Mesendoderm (in vitro differentiated cells): ENCODE data around the gene FRMD3.

Source experiments
- DNase-seq: peaks from one replicate; pipeline ENCODE4 v3.0.0; 2013
- H2AK5ac ChIP-seq: 2 replicates; pipeline ENCODE4 v1.6.1; 2013; ENCODE audit warnings: low read length, inconsistent platforms
- H2BK120ac ChIP-seq: 2 replicates; pipeline ENCODE4 v1.6.1; 2013; ENCODE audit warnings: low read depth, mild to moderate bottlenecking, low read length, moderate library complexity, mixed read lengths
- H2BK15ac ChIP-seq: replicated peaks from 2 replicates; pipeline ENCODE4 v1.6.1; 2013; ENCODE audit warnings: low read depth, mild to moderate bottlenecking, moderate library complexity
- H2BK5ac ChIP-seq: 2 replicates; pipeline ENCODE4 v1.6.1; 2013; ENCODE audit warnings: low read length, inconsistent platforms
- H3K18ac ChIP-seq: 2 replicates; pipeline ENCODE4 v1.6.1; 2013; ENCODE audit warnings: mild to moderate bottlenecking, low read length, mixed read lengths
- H3K23ac ChIP-seq: one replicate; pipeline ENCODE4 v1.6.1; 2013; ENCODE audit warnings: low read length
- H3K27ac ChIP-seq: 2 replicates; pipeline ENCODE4 v1.5.1; 2013; ENCODE audit warnings: low read depth, mild to moderate bottlenecking, inconsistent platforms, low read length, moderate library complexity
- H3K27me3 ChIP-seq: 2 replicates; pipeline ENCODE4 v1.6.1; 2013; ENCODE audit warnings: low read length, control low read depth, mild to moderate bottlenecking, inconsistent platforms; ENCODE audit not compliant: insufficient read depth, poor library complexity
- H3K36me3 ChIP-seq: 2 replicates; pipeline ENCODE4 v1.6.1; 2013; ENCODE audit warnings: low read length, inconsistent platforms; ENCODE audit not compliant: control insufficient read depth, insufficient read depth
- H3K4ac ChIP-seq: one replicate; pipeline ENCODE4 v1.6.1; 2013; ENCODE audit warnings: low read depth, mild to moderate bottlenecking, low read length, moderate library complexity
- H3K4me1 ChIP-seq: 2 replicates; pipeline ENCODE4 v1.6.1; 2013; ENCODE audit warnings: low read depth, low read length, inconsistent platforms; ENCODE audit not compliant: control insufficient read depth
- H3K4me2 ChIP-seq: 2 replicates; pipeline ENCODE4 v1.6.1; 2013; ENCODE audit warnings: low read length
- H3K4me3 ChIP-seq: 2 replicates; pipeline ENCODE4 v1.5.1; 2013; ENCODE audit warnings: mild to moderate bottlenecking, low read length
- H3K56ac ChIP-seq: one replicate; pipeline ENCODE4 v1.6.1; 2013; ENCODE audit warnings: low read length
- H3K79me1 ChIP-seq: 2 replicates; pipeline ENCODE4 v1.6.1; 2013; ENCODE audit warnings: low read length, inconsistent platforms
- H3K79me2 ChIP-seq: 2 replicates; pipeline ENCODE4 v1.6.1; 2013; ENCODE audit warnings: mild to moderate bottlenecking, low read length; ENCODE audit not compliant: control insufficient read depth, insufficient read depth
- H3K9ac ChIP-seq: 2 replicates; pipeline ENCODE4 v1.6.1; 2013; ENCODE audit warnings: low read length, inconsistent platforms
- H4K5ac ChIP-seq: one replicate; pipeline ENCODE4 v1.6.1; 2013; ENCODE audit warnings: low read length
- H4K8ac ChIP-seq: one replicate; pipeline ENCODE4 v1.6.1; 2013; ENCODE audit warnings: low read depth, mild to moderate bottlenecking, control low read depth, low read length, moderate library complexity
- WGBS: extraction: QIAGEN DNeasy Blood & Tissue Kit; methylation state at CpG from one replicate; pipeline ENCODE4 v1.1.7; 2013; ENCODE audit warnings: low lambda C conversion rate, missing lambda C conversion rate; ENCODE audit not compliant: insufficient coverage; ENCODE audit errors: extremely low coverage; 5-methylcytosine and 5-hydroxymethylcytosine counted together

FRMD3 gene

DNA sequence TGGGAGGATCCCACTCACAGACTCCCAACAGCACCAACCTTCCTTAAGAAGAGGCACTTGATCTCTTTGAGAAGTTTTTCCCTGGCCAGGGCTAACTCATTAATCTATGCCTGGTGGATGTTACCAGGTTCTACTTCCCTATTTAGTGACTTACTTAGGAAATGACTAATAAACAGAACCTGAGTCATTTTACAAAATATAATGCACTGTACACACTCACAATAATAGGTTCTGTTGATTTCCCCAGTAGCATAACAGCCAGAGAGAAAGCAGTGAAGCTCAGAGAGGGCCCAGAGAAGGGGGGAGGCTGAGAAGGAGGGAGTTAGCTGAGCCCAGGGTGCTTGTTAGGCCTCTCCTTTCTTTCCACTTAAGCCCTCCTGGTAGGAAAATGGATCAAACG, 27.1 kb downstream of the FRMD3 start:
- DNase-seq: no peak
- H3K79me1 ChIP-seq: no peaks in the 10 kb centered on the region
- no peak overlapping the region for H4K5ac ChIP-seq
- no peak overlapping the region for H3K4me3 ChIP-seq
- no peak overlapping the region for H2BK120ac ChIP-seq
- H2BK5ac ChIP-seq: no peak overlapping the region
- no peak overlapping the region for H2AK5ac ChIP-seq
- no peak overlapping the region for H3K4me2 ChIP-seq
- no peak overlapping the region for H3K9ac ChIP-seq
- no peaks in the 10 kb centered on the region for H3K79me2 ChIP-seq
- no peaks in the 10 kb centered on the region for H3K27me3 ChIP-seq
- no peak overlapping the region for H2BK15ac ChIP-seq
- H3K56ac ChIP-seq: no peak overlapping the region
- H3K36me3 ChIP-seq: no peaks in the 10 kb centered on the region
- H3K4ac ChIP-seq: no peak overlapping the region
- WGBS: no CpG with 5 or more reads among the region's 1 CpG
- no peak overlapping the region for H3K27ac ChIP-seq
- H4K8ac ChIP-seq: no peak overlapping the region
- no peak overlapping the region for H3K18ac ChIP-seq
- H3K23ac ChIP-seq: no peak overlapping the region
- no peaks in the 10 kb centered on the region for H3K4me1 ChIP-seq

DNA sequence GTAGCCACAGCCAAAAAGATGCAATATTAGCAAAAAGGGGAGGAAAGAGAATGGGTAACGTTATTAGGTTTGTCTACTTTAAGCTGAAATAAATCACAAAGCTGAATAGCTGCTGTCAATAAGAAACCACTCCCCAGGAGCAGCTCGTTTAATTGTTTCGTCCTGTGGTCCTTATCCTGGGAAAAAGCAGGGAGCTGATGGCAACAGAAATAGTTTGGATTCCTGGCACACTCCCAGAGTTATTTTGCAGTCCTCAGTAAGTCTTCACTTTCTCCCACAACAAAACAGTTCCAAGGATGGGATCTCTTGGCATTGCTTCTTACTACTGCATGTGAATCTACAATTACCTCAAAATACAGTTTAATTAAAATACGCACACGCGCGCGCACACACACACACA, 28.8 kb downstream of the FRMD3 start:
- no peak overlapping the region for H4K8ac ChIP-seq
- H3K79me1 ChIP-seq: no peaks in the 10 kb centered on the region
- H2BK15ac ChIP-seq: no peak overlapping the region
- no peak overlapping the region for H3K27ac ChIP-seq
- H3K4me3 ChIP-seq: no peak overlapping the region
- H4K5ac ChIP-seq: no peak overlapping the region
- no peak overlapping the region for H3K18ac ChIP-seq
- no peaks in the 10 kb centered on the region for H3K36me3 ChIP-seq
- H2BK120ac ChIP-seq: no peak overlapping the region
- peak; percentile 43 for DNase-seq
- H3K56ac ChIP-seq: no peak overlapping the region
- H2AK5ac ChIP-seq: no peak overlapping the region
- no CpG with 5 or more reads among the region's 8 CpGs for WGBS
- no peak overlapping the region for H2BK5ac ChIP-seq
- H3K4ac ChIP-seq: no peak overlapping the region
- no peaks in the 10 kb centered on the region for H3K4me1 ChIP-seq
- no peaks in the 10 kb centered on the region for H3K27me3 ChIP-seq
- no peak overlapping the region for H3K4me2 ChIP-seq
- H3K9ac ChIP-seq: no peak overlapping the region
- no peaks in the 10 kb centered on the region for H3K79me2 ChIP-seq
- H3K23ac ChIP-seq: no peak overlapping the region

DNA sequence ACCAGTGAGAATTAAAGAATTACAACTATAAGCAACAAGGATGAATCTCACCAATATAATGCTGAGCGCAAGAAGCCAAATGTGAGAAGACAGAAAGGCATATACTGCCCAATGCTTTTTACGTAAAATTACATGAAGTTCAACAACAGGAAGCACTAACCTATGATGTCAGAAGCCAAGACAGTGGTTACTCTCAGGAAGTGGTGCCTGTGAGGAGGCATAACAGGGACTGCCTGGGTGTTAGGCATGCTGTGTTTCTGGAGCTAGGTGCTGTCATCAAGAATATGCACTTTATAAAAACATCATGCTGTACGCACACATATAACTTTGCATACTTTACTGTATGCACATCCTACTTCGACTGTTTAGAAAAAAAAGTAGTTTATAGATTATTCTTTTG, 30.1 kb downstream of the FRMD3 start:
- WGBS: no CpG with 5 or more reads among the region's 4 CpGs
- Histone ChIP-seq H2AK5ac (no peak overlapping the region), H3K27ac (no peak overlapping the region), H4K5ac (no peak overlapping the region), H3K4ac (no peak overlapping the region), H3K79me1 (no peaks in the 10 kb centered on the region), H3K56ac (no peak overlapping the region), H2BK120ac (no peak overlapping the region), H3K36me3 (no peaks in the 10 kb centered on the region), H3K27me3 (no peaks in the 10 kb centered on the region), H3K4me1 (no peaks in the 10 kb centered on the region), H3K9ac (no peak overlapping the region), H4K8ac (no peak overlapping the region), H3K79me2 (no peaks in the 10 kb centered on the region), H3K18ac (no peak overlapping the region), H2BK5ac (no peak overlapping the region), H2BK15ac (no peak overlapping the region), H3K4me2 (no peak overlapping the region), H3K23ac (no peak overlapping the region), H3K4me3 (no peak overlapping the region)
- DNase-seq: no peak

DNA sequence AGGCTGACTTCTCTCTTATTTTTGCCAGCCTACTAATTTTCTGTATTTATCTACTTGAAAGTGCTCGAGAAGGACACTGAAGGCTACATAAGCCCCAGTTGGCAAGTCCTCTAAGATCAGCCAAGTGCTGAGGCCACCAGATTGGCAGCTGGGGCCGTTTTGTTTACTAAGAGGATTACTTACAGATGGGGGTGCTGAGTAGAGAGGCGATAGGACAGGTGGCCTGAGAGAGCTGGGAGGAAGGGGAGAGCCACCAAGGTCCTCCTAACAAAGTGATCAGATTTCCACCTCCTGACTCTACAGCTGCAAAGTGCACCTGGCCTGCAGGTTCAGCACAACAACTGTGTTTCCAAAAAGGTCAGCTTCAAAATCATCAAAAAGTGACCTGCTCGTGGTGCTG, 32.9 kb downstream of the FRMD3 start:
- DNase-seq: no peak
- H4K5ac ChIP-seq: no peak overlapping the region
- no peaks in the 10 kb centered on the region for H3K27me3 ChIP-seq
- H3K18ac ChIP-seq: no peak overlapping the region
- no peak overlapping the region for H3K9ac ChIP-seq
- no peak overlapping the region for H3K4me3 ChIP-seq
- no peak overlapping the region for H3K27ac ChIP-seq
- H2BK120ac ChIP-seq: no peak overlapping the region
- WGBS: no CpG with 5 or more reads among the region's 4 CpGs
- H4K8ac ChIP-seq: no peak overlapping the region
- no peak overlapping the region for H3K23ac ChIP-seq
- no peak overlapping the region for H2BK15ac ChIP-seq
- H3K56ac ChIP-seq: no peak overlapping the region
- H2BK5ac ChIP-seq: no peak overlapping the region
- no peak overlapping the region for H3K4ac ChIP-seq
- no peaks in the 10 kb centered on the region for H3K79me2 ChIP-seq
- no peaks in the 10 kb centered on the region for H3K79me1 ChIP-seq
- no peaks in the 10 kb centered on the region for H3K4me1 ChIP-seq
- no peak overlapping the region for H2AK5ac ChIP-seq
- no peaks in the 10 kb centered on the region for H3K36me3 ChIP-seq
- no peak overlapping the region for H3K4me2 ChIP-seq

DNA sequence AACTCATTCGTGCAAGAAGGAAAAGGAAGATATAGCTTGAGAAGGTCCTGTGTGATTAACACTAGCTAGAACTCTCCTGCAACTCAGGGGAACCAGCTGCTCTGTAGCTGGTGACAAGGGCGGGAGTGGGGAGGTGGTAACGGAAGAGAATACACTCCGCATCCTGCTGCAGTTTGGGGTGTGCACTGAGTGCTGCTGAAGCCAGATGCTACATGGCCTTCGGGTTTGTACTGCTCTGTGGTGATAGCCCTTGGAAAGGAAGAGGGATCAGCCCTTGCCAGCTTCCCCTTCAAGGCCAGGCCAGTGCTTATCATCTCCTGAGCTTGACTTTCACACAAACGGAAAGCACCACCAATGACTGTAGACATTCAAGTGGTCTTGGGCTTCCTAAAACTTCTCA, 34.3 kb downstream of the FRMD3 start:
- Histone ChIP-seq H3K79me2 (no peaks in the 10 kb centered on the region), H4K5ac (no peak overlapping the region), H3K4me3 (no peak overlapping the region), H3K23ac (no peak overlapping the region), H3K18ac (no peak overlapping the region), H3K27ac (no peak overlapping the region), H3K4me2 (no peak overlapping the region), H2BK15ac (no peak overlapping the region), H4K8ac (no peak overlapping the region), H3K27me3 (no peaks in the 10 kb centered on the region), H3K79me1 (no peaks in the 10 kb centered on the region), H2BK120ac (no peak overlapping the region), H3K9ac (no peak overlapping the region), H3K4ac (no peak overlapping the region), H3K4me1 (no peaks in the 10 kb centered on the region), H2BK5ac (no peak overlapping the region), H3K56ac (no peak overlapping the region), H2AK5ac (no peak overlapping the region), H3K36me3 (no peaks in the 10 kb centered on the region)
- DNase-seq: no peak
- WGBS: no CpG with 5 or more reads among the region's 6 CpGs

DNA sequence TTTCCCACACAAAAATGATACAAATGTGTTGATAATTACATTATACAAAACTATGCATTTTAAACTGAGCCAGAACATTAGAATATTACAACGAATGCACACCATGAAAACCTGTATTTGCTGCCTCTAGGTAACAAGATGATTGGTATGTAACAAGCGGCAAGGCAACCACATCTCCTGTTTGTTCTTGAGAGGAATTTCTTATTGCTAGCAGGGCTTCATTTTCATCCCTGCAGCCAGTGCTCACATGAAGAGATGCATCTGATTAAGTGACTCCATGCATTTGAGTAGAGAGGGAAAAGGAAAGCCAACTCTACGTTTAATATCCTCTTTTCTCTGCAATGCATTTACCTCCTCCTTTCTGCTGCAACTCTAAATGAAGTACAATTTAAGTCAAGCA, 36.6 kb downstream of the FRMD3 start:
- H2BK5ac ChIP-seq: no peak overlapping the region
- H3K27me3 ChIP-seq: no peaks in the 10 kb centered on the region
- H3K4me2 ChIP-seq: no peak overlapping the region
- H3K4ac ChIP-seq: no peak overlapping the region
- H3K36me3 ChIP-seq: no peaks in the 10 kb centered on the region
- no peaks in the 10 kb centered on the region for H3K79me1 ChIP-seq
- no peak for DNase-seq
- no peak overlapping the region for H4K8ac ChIP-seq
- H3K27ac ChIP-seq: no peak overlapping the region
- no peak overlapping the region for H3K4me3 ChIP-seq
- no peaks in the 10 kb centered on the region for H3K79me2 ChIP-seq
- H2BK15ac ChIP-seq: no peak overlapping the region
- no peak overlapping the region for H4K5ac ChIP-seq
- no peak overlapping the region for H3K9ac ChIP-seq
- H2AK5ac ChIP-seq: no peak overlapping the region
- no peak overlapping the region for H3K56ac ChIP-seq
- H2BK120ac ChIP-seq: no peak overlapping the region
- no CpG with 5 or more reads among the region's 3 CpGs for WGBS
- no peaks in the 10 kb centered on the region for H3K4me1 ChIP-seq
- H3K23ac ChIP-seq: no peak overlapping the region
- H3K18ac ChIP-seq: no peak overlapping the region
